HG02943 (cell line): ENCODE measurements around the gene JTB.

Experiments
- ATAC-seq: cut with Tn5 transposase; IDR thresholded peaks from one replicate; pipeline ENCODE4 v1.9.1; 2021; ENCODE audit warnings: mild to moderate bottlenecking, low read depth, moderate library complexity; ENCODE audit not compliant: unreplicated experiment

JTB gene

GRCh38 chr1:153936011-153936802 lies 41.3 kb downstream of the JTB start:
- no peak for ATAC-seq

- no peak for ATAC-seq
Measured at GRCh38 chr1:153934746-153935145, 42.7 kb downstream of the JTB start.

GRCh38 chr1:153933955-153934354 lies 43.5 kb downstream of the JTB start:
- no peak for ATAC-seq

- ATAC-seq, result no peak
Measured at GRCh38 chr1:153933430-153933829, 44.0 kb downstream of the JTB start.

- ATAC-seq, result no peak
Measured at GRCh38 chr1:153932156-153933131, 45.0 kb downstream of the JTB start.

GRCh38 chr1:153929981-153930948 lies 47.2 kb downstream of the JTB start:
- ATAC-seq, result no peak

GRCh38 chr1:153929426-153929825 lies 48.0 kb downstream of the JTB start:
- ATAC-seq, result no peak

GRCh38 chr1:153928791-153929341 lies 48.6 kb downstream of the JTB start:
- no peak for ATAC-seq

- no peak for ATAC-seq
Measured at GRCh38 chr1:153928245-153928644, 49.2 kb downstream of the JTB start.

GRCh38 chr1:153926405-153926804 lies 51.1 kb downstream of the JTB start:
- no peak for ATAC-seq
